OCI-LY7 (cell line): ENCODE measurements around the gene CDKN1B. TPM values are rescaled to one million over a fixed set of nuclear protein-coding genes. Genes with fewer than 3 reads are reported as not detected.

Experiments used
- BruUV-seq: library from RNA; stranded (reverse); fragments of 400-500 nt; replicated peaks from 2 replicates; lab custom pipeline; 2021; lab: Mats Ljungman, UMichigan
- CTCF ChIA-PET: fragments of 300-600 bp; sonication (Branson Sonifier 250); formaldehyde crosslinking; loops from one replicate; lab custom pipeline; 2022; ENCODE audit warnings: antibody characterized with exemption; ENCODE audit not compliant: unreplicated experiment; lab: Charles Lee
- POLR2A ChIA-PET: fragments of 300-600 bp; sonication (Branson Sonifier 250); formaldehyde crosslinking; loops from one replicate; lab custom pipeline; 2022; ENCODE audit warnings: antibody characterized with exemption; lab: Charles Lee
- DNase-seq: peaks from one replicate; pipeline ENCODE4 v3.0.0-alpha.2; 2015; ENCODE audit warnings: low spot score
- H2AFZ ChIP-seq: fragments of 200-600 bp; sonication (generic), shearing (Covaris generic); 2 replicates; pipeline ENCODE4 v1.6.1; 2014; ENCODE audit warnings: mild to moderate bottlenecking, antibody characterized with exemption, low read length, moderate library complexity
- H3K27ac ChIP-seq: fragments of 200-600 bp; sonication (generic); 2 replicates; pipeline ENCODE4 v1.5.1; 2014; ENCODE audit warnings: mixed run types, low read depth, mild to moderate bottlenecking, moderate library complexity, low read length, inconsistent platforms; ENCODE audit not compliant: poor library complexity, severe bottlenecking
- H3K36me3 ChIP-seq: fragments of 200-600 bp; sonication (generic); 2 replicates; pipeline ENCODE4 v1.6.1; 2014; ENCODE audit warnings: mild to moderate bottlenecking, antibody characterized with exemption, low read length, moderate library complexity, mixed read lengths; ENCODE audit not compliant: insufficient read depth
- H3K4me1 ChIP-seq: fragments of 200-600 bp; sonication (generic); 2 replicates; pipeline ENCODE4 v1.5.1; 2014; ENCODE audit warnings: mild to moderate bottlenecking, low read length; ENCODE audit not compliant: insufficient read depth, poor library complexity, severe bottlenecking
- H3K4me2 ChIP-seq: fragments of 200-600 bp; sonication (generic); 2 replicates; pipeline ENCODE4 v1.6.1; 2014; ENCODE audit warnings: mild to moderate bottlenecking, low read length
- H3K4me3 ChIP-seq: fragments of 200-600 bp; sonication (generic); 2 replicates; pipeline ENCODE4 v1.5.1; 2014; ENCODE audit warnings: mild to moderate bottlenecking, low read depth, low read length; ENCODE audit not compliant: poor library complexity, severe bottlenecking
- H3K79me2 ChIP-seq: fragments of 200-600 bp; sonication (generic); 2 replicates; pipeline ENCODE4 v1.6.1; 2016; ENCODE audit warnings: low read depth, mild to moderate bottlenecking, low read length, moderate library complexity, mixed read lengths; ENCODE audit not compliant: insufficient read depth
- H3K9me2 ChIP-seq: fragments of 200-600 bp; sonication (generic); 2 replicates; pipeline ENCODE4 v1.6.1; 2016; ENCODE audit warnings: mild to moderate bottlenecking, low read length, mixed read lengths; ENCODE audit not compliant: insufficient read depth
- H3K9me3 ChIP-seq: fragments of 200-600 bp; sonication (generic); 2 replicates; pipeline ENCODE4 v1.6.1; 2014; ENCODE audit warnings: mild to moderate bottlenecking, mixed run types, low read length, mixed read lengths
- H4K20me1 ChIP-seq: fragments of 200-600 bp; sonication (generic); 2 replicates; pipeline ENCODE4 v1.6.1; 2014; ENCODE audit warnings: mild to moderate bottlenecking, antibody characterized with exemption, low read length, moderate library complexity, mixed read lengths; ENCODE audit not compliant: insufficient read depth
- CTCF ChIP-seq: fragments of 200-600 bp; sonication (generic); conservative IDR thresholded peaks from 2 replicates; pipeline ENCODE4 v1.5.1; 2014; ENCODE audit warnings: mild to moderate bottlenecking, antibody characterized with exemption, low read length, moderate library complexity, mixed read lengths
- EZH2phosphoT487 ChIP-seq: fragments of 200-600 bp; sonication (generic); IDR thresholded peaks from 2 replicates; pipeline ENCODE4 v1.6.1; 2018; ENCODE audit warnings: low read depth, borderline replicate concordance, mild to moderate bottlenecking, mixed run types, antibody characterized with exemption, low read length, moderate library complexity, mixed read lengths
- intact Hi-C: fragments of 100-400 bp; cut with micrococcal nuclease; formaldehyde crosslinking; loops from one replicate; pipeline ENCODE4 v1.10.0; 2022; ENCODE audit not compliant: unreplicated experiment
- total RNA-seq, 2 experiments: library from RNA; depleted of rRNA in 1 of 2; stranded (reverse); fragments of >200 nt in 1 of 2; shearing (Covaris generic) in 1 of 2; gene quantifications; 2 replicates each; pipeline ENCODE4 v1.2.3, GENCODE V29; 2014 to 2022

Gene CDKN1B
- total RNA-seq, 2 experiments from 2014 or later, result 45.3 to 59.4 TPM

GRCh38 chr12:12715459-12716150 is 1.6 kb upstream of the CDKN1B start:
- no TSS peak for BruUV-seq
- H3K27ac ChIP-seq, result peak overlapping the region; percentile 98
- peaks cover 24% of the 10 kb centered on the region for H3K36me3 ChIP-seq
- H3K4me1 ChIP-seq, result peaks cover 43% of the 10 kb centered on the region
- H3K9me2 ChIP-seq, result no peaks in the 10 kb centered on the region
- peaks cover 6% of the 10 kb centered on the region; the same call in 1 of the 2 replicates for H4K20me1 ChIP-seq
- no peaks in the 10 kb centered on the region for H3K9me3 ChIP-seq
- intact Hi-C loops, result loop anchor here (2.0 to 5.0 kb wide), 2 partner anchors 153 to 359 kb away; partner anchors contain the start of genes BORCS5 and DUSP16
- H3K79me2 ChIP-seq, result peaks cover 33% of the 10 kb centered on the region
- H3K4me3 ChIP-seq, result peak overlapping the region; percentile 88
- H2AFZ ChIP-seq, result peak overlapping the region; percentile 29; the same call in 1 of the 2 replicates
- no peak for TF ChIP-seq EZH2phosphoT487
- TF ChIP-seq CTCF, result no peak
- peak overlapping the region; percentile 94 for H3K4me2 ChIP-seq
- POLR2A ChIA-PET, result interaction anchor here (0.6 to 4.0 kb wide), 16 partner anchors 9 to 966 kb away, joined by 3 to 44 read pairs (median 6); partner anchors contain the start of genes BORCS5 and GPR19
- CTCF ChIA-PET, result interaction anchor here (1.0 kb wide), 1 partner anchor 12 kb away, joined by 4 read pairs; no protein-coding TSS in a partner anchor
- peak; percentile 64 for DNase-seq

GRCh38 chr12:12716151-12716792 is 896 bp upstream of the CDKN1B start:
- Histone ChIP-seq H3K4me3 (peak overlapping the region; percentile 88), H3K4me1 (peaks cover 49% of the 10 kb centered on the region), H3K9me3 (no peaks in the 10 kb centered on the region), H3K36me3 (peaks cover 30% of the 10 kb centered on the region), H3K9me2 (no peaks in the 10 kb centered on the region), H2AFZ (peak overlapping the region; percentile 26; the same call in 1 of the 2 replicates), H3K79me2 (peaks cover 39% of the 10 kb centered on the region), H3K27ac (peak overlapping the region; percentile 98), H4K20me1 (peaks cover 6% of the 10 kb centered on the region; the same call in 1 of the 2 replicates), H3K4me2 (peak overlapping the region; percentile 94)
- DNase-seq, result no peak
- POLR2A ChIA-PET, result interaction anchor here (0.6 to 4.0 kb wide), 16 partner anchors 8 to 953 kb away, joined by 3 to 44 read pairs (median 6); partner anchors contain the start of genes BORCS5 and GPR19
- no peak for TF ChIP-seq EZH2phosphoT487
- TF ChIP-seq CTCF, result no peak
- intact Hi-C loops, result loop anchor here (2.0 to 5.0 kb wide), 2 partner anchors 154 to 359 kb away; partner anchors contain the start of genes BORCS5 and DUSP16
- CTCF ChIA-PET, result interaction anchor here (1.0 kb wide), 1 partner anchor 11 kb away, joined by 4 read pairs; no protein-coding TSS in a partner anchor
- TSS peak; percentile 84 for BruUV-seq
